Suprapubic skin (tissue), 4 donors: ENCODE results near the gene SPSB3.

ENCODE experiments used
- CTCF ChIP-seq, 2 donors: fragments of 200-600 bp in 1 of 2; fragments of 450-650 bp in 1 of 2; sonication (generic) in 1 of 2; IDR thresholded peaks; one replicate each; pipeline ENCODE4 v1.5.1; 2016 to 2019; ENCODE audit warnings: antibody characterized with exemption in 2 of 2, mild to moderate bottlenecking in 1 of 2, moderate library complexity in 1 of 2
- POLR2A ChIP-seq, 2 donors: fragments of 450-650 bp; IDR thresholded peaks; one replicate each; pipeline ENCODE4 v1.6.1; 2017; ENCODE audit warnings: antibody characterized with exemption in 2 of 2, mild to moderate bottlenecking in 2 of 2, moderate library complexity in 2 of 2
- POLR2AphosphoS5 ChIP-seq, 3 donors: sonication (generic); formaldehyde crosslinking; IDR thresholded peaks; one replicate each; pipeline ENCODE4 v1.6.1; 2017; ENCODE audit warnings: antibody characterized with exemption in 3 of 3

- TF ChIP-seq CTCF (IDR thresholded peaks at IDR 0.05) (no peak), POLR2AphosphoS5 (IDR thresholded peaks at IDR 0.05) (no peak), POLR2A (IDR thresholded peaks at IDR 0.05) (no peak)
These were observed 38.5 kb upstream of the SPSB3 start for GRCh38 chr16:1820946-1821290.
